ENCODE data around the gene MTFR1L.
"Not testable (repeated sequence)": the region's sequence is repeated elsewhere in the genome, so short reads cannot be mapped to it uniquely, and the experiment has no call there.

MTFR1L gene

GRCh38 chr1:25834894-25835293 is 15.1 kb downstream of the MTFR1L start:
- Histone ChIP-seq H3K27ac (no peak overlapping the region), H3K36me3 (peaks cover 40 to 54% (median 41%) of the 10 kb centered on the region in 3 donors), H3K27me3 (no peaks in the 10 kb centered on the region), H3K4me3 (no peak overlapping the region), H3K4me1 (no peaks in the 10 kb centered on the region), H3K9me3 (no peaks in the 10 kb centered on the region)
- intact Hi-C loops (cut with DNase I; ENCODE audit: low total_unique reads) = no loop called here
- DNase-seq = no peak
- no peak for TF ChIP-seq CTCF (IDR thresholded peaks at IDR 0.05)

GRCh38 chr1:25836695-25837094 is 16.9 kb downstream of the MTFR1L start:
- Histone ChIP-seq H3K36me3 (peaks cover 22 to 36% (median 23%) of the 10 kb centered on the region in 3 donors), H3K27me3 (no peaks in the 10 kb centered on the region), H3K27ac (no peak overlapping the region), H3K4me1 (no peaks in the 10 kb centered on the region), H3K9me3 (no peaks in the 10 kb centered on the region), H3K4me3 (no peak overlapping the region)
- intact Hi-C loops (cut with DNase I; ENCODE audit: low total_unique reads) = no loop called here
- TF ChIP-seq CTCF (IDR thresholded peaks at IDR 0.05) = no peak
- DNase-seq = no peak

- Histone ChIP-seq H3K4me3 (no peak overlapping the region), H3K36me3 (peaks cover 15 to 30% (median 16%) of the 10 kb centered on the region in 3 donors), H3K27ac (no peak overlapping the region), H3K27me3 (no peaks in the 10 kb centered on the region), H3K9me3 (no peaks in the 10 kb centered on the region), H3K4me1 (no peaks in the 10 kb centered on the region)
- TF ChIP-seq CTCF (IDR thresholded peaks at IDR 0.05) = no peak
- no peak for DNase-seq
- intact Hi-C loops (cut with DNase I; ENCODE audit: low total_unique reads) = no loop called here
These were observed 17.6 kb downstream of the MTFR1L start for GRCh38 chr1:25837262-25837875.

GRCh38 chr1:25839808-25840207 is 20.1 kb downstream of the MTFR1L start:
- H3K4me1 ChIP-seq; H3K9me3 ChIP-seq; H3K4me3 ChIP-seq; DNase-seq; intact Hi-C loops (cut with DNase I; ENCODE audit: low total_unique reads); H3K27me3 ChIP-seq; H3K36me3 ChIP-seq; H3K27ac ChIP-seq: not testable (repeated sequence)

GRCh38 chr1:25843483-25843882 is 23.7 kb downstream of the MTFR1L start:
- H3K27ac ChIP-seq = no peak overlapping the region
- H3K9me3 ChIP-seq = no peaks in the 10 kb centered on the region
- no peaks in the 10 kb centered on the region for H3K36me3 ChIP-seq
- H3K4me3 ChIP-seq = no peak overlapping the region
- H3K4me1 ChIP-seq = no peaks in the 10 kb centered on the region
- DNase-seq = no peak
- intact Hi-C loops (cut with DNase I; ENCODE audit: low total_unique reads) = no loop called here
- TF ChIP-seq CTCF (IDR thresholded peaks at IDR 0.05) = no peak
- H3K27me3 ChIP-seq = no peaks in the 10 kb centered on the region

- Histone ChIP-seq H3K4me1 (no peaks in the 10 kb centered on the region), H3K36me3 (no peaks in the 10 kb centered on the region), H3K4me3 (no peak overlapping the region), H3K27me3 (no peaks in the 10 kb centered on the region), H3K9me3 (no peaks in the 10 kb centered on the region), H3K27ac (no peak overlapping the region)
- no peak for DNase-seq
- intact Hi-C loops (cut with DNase I; ENCODE audit: low total_unique reads) = no loop called here
- TF ChIP-seq CTCF (IDR thresholded peaks at IDR 0.05) = no peak
These were observed 25.0 kb downstream of the MTFR1L start for GRCh38 chr1:25844536-25845337.

All from tibial artery (tissue), 4 donors.